Right renal pelvis (tissue), 4 donors: Measurements from ENCODE around the gene TMEM238L. TPM values are rescaled to one million over a fixed set of nuclear protein-coding genes. Genes with fewer than 3 reads are reported as not detected.

ENCODE experiments used
- DNase-seq, 4 donors: peaks; one replicate each; pipeline ENCODE4 v3.0.0-alpha.2; 2013; ENCODE audit warnings: low read depth in 4 of 4, low spot score in 3 of 4, missing footprints in 1 of 4
- polyA plus RNA-seq, 4 donors: library from polyadenylated mRNA; unstranded; fragments of 120-200 nt; gene quantifications; one replicate each; pipeline ENCODE4 v1.2.1, GENCODE V29; 2013; ENCODE audit not compliant: insufficient read length in 4 of 4

TMEM238L gene
- polyA plus RNA-seq, 4 donors, result 1.4 to 7.8 (median 3.8) TPM

DNA sequence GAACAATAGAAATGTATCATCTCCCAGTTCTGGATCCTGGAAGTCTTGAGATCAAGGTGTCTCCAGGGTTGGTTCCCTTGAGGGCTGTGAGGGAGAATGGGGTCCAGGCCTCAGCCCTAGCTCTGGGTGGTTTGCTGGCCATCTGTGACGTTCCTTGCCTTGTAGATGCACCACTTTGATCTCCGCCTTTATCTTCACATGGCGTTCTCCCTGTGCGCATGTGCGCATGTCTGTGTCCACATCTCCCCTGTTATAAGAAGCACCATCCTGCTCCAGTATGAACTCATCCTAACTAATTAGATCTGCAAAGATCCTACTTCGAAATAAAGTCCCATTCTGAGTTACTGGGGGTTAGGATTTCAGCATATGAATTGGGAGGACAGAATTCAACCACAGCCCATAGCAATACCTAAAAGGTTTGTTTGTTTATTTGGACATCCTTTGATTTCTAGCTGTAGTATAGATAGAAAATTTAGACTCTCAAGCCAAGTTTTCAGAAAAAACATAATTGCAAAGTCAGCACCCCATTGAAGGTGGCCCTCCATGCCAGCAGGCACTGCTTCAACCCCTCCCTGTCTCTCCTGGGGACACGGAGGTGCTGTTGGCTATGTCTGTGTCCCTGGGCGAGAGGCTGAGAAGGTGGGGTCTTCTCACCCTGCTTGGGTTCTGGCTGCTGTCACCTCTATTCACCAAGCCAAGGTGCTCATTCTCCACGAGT, 2.8 kb upstream of the TMEM238L start:
- DNase-seq, result no peak

DNA sequence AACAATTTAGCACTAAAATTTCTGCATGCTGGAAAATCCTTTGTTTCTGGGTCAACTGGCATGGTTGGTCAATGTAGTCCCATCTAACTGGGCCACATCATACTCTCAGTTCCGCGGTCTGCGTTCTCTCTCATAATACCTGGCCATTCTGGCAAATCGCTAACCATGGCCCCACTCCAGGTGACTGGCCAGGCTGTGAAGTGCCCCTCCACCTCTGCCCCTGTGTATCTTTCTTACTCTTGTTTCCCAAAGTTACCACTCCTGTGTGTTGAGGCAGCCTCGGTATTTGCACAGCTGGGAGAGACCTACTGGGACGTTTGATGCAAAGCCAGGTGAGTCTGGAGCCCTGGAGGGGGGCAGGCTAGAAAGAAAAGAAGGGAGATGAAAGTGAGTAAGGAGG, 2.0 kb upstream of the TMEM238L start:
- DNase-seq, result no peak

DNA sequence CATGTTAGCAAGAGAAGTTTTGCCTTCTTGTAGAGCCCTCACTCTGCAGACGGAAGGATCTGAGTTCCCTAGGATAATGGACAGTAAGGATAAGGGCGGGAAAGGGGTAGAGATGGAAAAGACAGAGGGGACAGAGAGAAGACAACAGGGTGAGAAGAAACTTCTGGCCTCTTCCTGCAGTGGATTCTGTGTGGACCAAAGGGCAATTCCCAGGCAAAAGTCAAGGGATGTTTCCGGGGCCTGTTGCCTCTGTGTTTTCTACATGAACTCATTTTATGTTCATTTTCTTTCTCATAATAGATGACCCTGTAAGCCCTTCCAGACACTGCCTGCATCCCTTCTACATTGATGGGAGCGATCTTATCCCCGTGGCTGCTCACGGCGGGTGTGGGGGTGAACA, 647 bp upstream of the TMEM238L start:
- DNase-seq, result no peak

DNA sequence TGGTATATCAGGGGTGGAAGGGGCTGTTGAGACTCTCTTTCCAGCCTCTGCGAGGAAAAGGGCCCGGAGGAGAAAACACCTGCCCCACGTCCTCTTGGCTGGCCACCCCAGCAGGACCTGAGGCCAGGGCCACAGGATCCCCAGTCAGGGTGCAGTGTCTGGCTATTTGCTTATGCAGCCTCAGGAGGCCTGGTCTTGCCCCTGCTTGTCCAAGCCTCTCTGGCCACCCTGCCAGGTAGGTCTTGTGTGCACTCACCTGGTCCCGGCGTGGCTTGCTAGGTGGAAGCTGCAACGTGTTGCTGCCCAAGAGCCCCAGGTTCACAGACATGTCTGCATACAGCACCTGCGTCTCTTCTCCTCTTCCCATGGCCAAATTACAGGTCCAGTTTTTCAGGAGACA, 549 bp downstream of the TMEM238L start:
- no peak for DNase-seq

DNA sequence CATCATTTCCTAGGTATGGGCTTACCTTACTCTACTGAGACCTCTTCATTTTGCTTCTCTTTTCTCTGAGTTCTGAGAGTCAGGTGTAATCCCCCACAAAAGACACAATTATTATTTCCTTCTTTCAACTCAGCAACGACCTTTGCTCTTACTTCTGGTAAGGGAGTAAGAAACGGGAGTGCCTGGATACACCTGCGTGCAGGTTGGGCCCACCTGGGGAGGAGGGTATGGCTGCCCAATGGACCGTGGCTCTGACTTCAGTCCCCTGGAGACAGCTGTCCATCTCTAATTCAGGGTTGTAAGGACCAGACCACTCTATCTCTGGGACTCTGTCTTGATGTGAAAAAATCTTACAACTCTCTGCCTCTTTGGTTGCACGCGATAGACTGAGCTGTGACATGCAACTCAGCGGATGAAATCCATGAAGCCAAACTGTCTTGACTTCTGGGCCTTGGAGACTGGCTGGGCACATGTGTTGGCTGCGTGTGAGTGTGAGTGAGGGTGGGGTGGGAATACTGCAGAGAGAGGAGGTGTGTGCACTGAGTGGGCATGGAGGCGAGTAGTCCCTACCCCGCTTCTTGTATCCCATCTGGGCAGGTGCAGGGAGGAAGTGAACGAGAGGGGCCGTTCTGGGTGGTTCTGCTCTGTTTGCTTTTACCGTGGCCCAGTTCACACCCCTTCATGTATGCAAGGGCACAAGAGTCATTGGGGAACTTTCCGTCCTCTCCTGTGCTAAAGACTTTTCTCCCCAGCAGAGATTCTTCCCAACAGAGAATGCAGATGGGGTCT, 1.2 kb downstream of the TMEM238L start:
- no peak for DNase-seq

DNA sequence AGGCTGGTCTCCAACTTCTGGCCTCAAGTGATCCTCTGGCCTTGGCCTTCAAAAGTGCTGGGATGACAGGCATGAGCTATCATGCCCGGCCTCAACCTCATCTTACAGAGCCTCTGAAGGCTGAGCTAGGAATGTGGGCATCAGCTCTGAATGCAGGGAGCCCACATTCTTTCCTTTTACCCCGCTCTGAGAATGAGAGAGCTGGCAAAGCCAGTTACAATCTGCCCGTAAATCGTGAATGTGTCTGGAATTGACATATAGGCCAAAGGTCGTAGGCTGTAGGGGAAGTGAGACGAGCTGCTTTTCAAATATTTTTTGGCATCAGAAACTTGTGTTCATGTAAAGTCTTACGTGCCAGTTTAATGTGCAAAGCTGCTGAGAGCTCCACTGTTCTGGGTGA, 4.5 kb downstream of the TMEM238L start:
- no peak for DNase-seq

DNA sequence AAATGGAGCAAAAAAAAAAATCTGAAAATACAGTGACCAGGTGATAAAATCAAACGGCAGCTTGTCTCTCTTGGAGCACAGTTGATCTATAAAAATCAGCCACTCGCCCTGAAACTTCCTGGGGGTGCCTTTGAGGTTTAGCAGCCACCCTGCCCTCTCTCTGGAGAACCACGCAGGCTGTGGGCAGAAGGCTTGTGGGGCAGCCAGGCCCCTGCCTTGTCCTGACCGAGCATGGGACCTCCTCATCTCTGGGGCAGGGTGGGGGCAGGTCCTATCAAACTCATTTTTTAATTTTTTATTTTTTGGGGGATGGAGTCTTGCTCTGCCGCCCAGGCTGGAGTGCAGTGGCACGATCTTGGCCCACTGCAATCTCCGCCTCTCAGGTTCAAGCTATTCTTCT, 5.0 kb downstream of the TMEM238L start:
- DNase-seq, result no peak

DNA sequence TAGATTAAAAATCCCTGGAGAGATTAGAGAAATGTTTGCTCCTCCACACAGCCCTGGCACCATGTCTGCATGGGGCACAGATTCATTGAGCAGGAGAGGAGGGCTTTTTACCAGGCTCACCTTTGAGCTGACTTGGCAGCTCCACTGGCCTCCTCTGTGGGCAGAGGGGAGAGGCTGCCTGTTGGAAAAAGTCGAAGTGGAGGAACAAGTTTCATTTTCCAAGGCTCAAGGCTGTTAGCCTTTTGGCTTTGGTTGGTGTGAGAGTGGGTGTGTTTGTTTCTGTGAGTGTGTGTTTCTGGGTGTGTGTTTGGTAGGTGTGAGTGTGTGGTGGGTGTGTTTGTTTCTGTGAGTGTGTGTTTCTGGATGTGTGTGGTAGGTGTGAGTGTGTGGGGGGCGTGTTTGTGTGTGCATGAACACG, 5.6 kb downstream of the TMEM238L start:
- DNase-seq, result no peak

DNA sequence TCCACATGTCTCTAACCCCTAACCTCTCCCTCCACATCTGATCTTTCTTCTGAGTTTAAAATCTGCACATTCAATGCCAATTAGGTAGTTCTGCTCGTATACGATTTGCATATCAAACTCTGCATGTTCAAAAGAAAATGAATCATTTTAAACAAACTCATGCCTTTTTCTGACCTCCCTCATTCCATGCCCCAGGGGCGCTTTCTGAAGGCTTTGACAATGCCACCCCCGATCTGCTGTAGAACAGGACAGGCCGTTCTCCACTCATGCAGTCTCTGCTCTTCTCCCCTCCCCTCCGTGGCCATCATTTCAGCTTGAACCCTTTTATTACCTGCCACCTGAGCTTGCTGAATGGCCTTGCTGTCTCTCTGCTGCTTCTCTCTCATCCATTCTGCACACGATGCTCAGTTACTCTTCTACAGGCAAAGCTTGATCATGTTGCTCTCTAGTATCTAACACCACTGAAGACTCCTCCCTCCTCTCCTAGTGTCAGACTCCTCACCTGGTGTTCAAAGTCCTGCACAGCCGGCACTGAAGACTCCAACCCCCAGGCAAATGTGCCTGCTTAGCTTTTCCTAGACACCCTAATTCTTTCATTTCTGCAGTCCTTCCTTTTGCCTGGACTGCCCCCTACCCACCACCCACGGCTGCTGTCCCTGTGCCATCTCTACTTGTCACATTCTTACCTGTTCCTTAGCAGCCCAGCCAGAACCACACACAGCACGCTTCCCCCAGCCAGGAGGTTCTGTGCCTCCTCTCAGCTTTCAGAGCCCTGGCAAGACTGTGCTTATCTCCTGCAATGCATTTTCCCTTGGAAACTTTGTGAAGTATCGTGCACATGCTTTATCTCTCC, 6.2 kb downstream of the TMEM238L start:
- DNase-seq, result no peak

DNA sequence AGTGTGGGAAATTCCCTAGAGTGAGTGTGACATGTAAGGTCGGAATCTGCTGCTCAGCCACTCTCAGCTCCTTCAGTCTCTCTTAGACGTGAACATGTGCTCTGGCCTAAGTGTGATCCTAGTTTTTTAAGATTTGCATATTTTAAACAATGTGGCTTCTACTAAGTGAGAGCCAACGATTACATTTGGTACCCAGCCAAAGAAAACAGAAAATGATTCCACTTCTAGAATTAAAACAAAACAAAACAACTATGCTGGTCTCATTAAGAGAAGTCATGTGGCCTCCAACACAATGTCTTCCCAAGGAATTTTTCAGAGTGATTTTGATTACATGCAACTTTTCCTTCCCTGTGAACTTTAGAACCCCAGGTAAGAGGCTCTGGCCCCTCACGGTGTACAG, 10.1 kb downstream of the TMEM238L start:
- DNase-seq, result no peak

DNA sequence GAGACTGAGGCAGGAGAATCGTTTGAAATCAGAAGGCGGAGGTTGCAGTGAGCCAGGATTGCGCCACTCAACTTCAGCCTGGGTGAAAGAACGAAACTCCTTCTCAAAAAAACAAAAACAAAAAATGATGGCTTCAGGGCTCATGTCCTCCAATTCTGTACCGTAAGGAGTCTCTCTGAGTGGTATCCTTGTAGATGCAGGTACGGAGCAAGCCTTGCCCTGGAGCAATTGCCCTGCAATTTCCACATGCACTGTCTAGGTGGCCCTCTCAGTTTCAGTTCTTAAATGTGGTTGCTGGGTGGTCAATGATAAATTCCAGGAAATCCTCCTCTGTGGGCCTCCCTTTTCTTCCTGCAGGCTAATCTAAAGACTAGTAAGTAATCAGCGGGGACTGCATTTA, 10.6 kb downstream of the TMEM238L start:
- no peak for DNase-seq

DNA sequence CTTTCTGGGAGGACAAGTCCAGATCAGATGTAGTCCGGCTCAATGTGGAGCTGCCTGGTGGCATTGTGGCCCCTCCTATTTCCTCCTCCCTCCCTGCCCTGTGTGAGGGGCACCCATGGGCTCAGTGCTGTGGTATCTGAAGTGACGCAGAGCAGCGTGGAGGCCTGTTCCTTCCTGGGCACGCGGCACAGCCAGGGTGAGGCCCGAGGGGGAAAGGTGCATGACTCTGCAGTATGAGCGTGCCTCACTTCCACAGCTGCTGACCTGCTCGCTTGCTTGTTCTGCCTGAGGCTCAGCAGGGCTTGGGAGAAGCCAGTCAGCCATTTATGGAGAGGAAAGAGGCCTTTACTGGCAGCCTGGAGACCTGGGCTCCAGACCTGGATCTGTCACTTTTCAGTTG, 11.7 kb downstream of the TMEM238L start:
- no peak for DNase-seq

DNA sequence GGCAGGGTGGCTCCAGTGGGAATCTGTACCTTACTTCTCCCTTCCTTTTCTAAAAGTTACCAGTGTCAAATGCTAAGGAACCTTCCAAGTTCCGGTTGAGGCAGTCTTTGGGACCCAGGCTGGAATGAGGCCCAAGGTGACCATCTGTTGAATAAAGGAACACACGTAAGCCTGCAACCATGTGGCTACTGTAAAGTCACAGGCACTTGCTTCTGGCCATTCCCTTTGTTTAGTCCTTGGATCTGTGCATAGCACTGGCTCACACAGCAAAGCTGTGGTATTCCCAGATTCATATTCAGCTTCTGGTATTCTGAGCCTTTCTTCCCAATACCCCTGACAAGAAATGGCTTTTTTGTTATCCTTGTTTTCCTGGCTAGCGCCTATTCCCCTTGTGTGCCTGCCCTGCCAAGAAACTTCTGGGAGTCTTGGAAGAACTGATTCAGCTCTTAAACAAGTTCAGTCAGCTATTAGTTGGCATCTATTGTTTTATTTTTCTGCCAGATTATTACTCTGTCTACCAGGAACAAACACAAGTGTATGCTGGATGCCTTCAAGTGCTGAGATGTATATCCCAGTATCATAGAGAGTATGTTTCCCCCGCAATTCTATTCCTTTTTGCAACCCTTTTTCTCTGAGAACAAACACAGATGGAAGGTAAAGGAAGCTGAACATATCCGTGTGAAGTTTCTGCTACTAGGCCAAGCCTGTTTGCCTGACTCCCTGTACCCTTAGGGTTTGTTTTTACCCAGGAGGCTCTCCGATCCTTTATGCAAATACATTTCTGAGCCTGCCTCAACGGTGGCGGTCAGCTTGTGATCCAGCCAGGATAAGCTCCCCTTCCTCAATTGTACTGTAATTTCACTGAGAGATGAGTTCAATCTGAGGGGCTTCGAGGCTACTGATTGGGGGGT, 13.2 kb downstream of the TMEM238L start:
- DNase-seq, result no peak

DNA sequence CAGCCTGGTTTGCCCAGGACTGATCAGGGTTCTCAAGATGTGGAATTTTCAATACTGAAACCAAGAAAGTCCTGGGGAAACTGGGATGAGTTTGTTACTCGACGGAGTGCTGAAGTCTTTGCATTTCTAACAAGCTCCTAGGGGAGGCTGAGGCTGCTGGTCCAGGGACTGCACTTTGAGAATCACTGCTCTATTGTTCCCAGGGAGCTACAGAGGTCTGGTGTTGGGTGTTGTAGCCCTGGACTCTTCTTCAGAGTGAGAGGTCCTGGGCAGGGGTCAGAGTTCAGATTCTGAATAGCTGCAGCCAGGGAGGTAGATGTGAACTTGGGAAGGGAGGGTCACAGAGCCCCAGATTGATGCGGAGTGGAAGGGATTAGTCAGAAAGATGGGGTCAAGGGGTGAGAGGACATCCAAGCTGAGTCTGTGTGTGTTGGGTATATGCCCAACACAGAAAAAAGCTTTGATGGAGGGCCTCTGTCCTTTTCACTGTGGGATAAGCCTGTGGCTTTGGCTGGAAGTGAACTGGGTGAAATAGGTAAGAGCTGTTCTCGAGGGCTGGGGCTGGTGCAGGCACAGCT, 14.1 kb downstream of the TMEM238L start:
- no peak for DNase-seq

DNA sequence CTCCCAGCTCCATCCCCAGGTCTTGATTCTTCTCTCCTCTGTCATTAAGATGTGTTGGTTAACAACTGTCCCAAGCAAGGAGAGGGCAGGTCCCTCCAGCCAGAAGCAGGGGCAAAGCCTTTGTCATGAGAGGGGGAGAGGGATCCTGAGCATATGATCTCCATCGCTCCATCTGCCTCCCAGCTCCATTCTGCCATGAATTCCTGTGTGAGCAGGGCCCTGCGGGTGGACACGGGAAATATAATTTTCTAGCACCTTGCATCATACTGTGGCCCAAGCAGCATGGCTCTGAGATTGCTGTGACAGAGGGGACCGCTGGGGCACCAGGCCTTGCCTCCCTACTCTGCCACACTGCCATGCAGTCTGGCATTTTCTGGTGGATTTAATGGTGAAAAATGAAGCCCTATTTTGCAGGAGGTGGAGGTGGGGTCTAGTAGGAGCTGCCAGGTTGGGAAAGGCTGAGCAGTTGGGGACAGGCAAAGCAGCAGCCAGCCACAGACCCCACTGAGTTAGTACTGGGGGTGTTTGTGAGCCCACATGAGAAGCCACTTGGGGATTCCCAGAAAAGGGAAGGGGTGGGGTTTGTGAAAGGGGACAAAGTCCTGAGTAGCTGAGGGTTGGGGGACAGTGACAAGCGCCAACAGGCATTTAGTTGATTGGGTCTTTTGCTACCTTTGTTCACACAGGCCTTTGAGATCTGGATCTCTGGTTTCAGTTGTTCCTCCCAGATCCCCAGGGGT, 16.4 kb downstream of the TMEM238L start:
- no peak for DNase-seq

DNA sequence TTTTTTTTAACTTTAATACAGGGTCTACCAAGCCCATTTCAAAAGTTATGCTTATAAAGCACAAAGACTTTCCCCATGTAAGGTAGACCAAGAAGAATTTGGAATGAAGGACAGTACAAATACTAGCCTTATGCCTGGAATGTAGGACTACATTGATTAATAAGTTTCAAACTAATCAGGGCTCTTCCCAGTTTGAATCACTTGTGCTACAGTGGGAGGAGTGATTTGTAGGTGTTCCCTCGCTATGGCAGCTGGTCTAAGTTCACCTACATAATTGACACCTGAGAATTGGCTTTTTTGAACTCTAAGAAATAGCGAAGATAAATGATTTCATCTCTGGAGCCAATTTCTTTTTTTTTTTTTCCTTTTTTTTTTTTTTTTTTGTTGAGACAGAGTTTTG, 18.6 kb downstream of the TMEM238L start:
- no peak for DNase-seq

DNA sequence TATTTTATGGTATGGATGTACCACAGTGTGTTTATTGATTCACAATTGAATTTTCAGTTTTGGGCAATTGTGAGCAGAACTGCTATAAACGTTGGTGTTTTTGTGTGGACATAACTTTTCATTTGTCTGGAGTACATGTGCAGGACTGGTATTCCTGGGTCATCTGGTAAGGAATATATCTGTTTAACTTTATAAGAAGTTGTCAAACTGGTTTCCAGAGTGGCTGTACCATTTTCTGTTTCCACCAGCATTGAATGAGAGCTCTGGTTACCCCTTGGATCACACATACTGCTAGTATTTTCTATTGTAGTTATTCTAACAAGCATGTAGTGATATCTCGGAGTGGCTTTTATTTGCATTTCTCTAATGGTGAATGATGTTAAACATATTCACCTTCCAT, 24.3 kb downstream of the TMEM238L start:
- no peak for DNase-seq

DNA sequence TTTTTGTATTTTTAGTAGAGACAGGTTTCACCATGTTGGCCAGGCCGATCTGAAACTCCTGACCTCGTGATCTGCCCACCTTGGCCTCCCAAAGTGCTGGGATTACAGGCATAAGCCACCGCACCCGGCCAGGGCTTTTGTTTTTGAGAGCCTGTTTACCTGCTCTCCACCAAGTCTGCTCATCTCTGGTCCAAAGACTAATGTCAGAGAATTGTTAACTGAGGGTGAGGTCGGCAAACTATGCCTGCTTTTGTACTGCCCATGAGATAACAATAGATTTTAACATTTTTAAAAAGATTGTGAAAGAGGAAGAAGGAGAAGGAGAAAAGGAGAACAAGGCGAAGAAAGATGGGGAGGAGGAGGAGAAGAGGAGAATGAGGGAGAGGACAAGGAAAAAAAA, 26.0 kb downstream of the TMEM238L start:
- DNase-seq, result no peak

DNA sequence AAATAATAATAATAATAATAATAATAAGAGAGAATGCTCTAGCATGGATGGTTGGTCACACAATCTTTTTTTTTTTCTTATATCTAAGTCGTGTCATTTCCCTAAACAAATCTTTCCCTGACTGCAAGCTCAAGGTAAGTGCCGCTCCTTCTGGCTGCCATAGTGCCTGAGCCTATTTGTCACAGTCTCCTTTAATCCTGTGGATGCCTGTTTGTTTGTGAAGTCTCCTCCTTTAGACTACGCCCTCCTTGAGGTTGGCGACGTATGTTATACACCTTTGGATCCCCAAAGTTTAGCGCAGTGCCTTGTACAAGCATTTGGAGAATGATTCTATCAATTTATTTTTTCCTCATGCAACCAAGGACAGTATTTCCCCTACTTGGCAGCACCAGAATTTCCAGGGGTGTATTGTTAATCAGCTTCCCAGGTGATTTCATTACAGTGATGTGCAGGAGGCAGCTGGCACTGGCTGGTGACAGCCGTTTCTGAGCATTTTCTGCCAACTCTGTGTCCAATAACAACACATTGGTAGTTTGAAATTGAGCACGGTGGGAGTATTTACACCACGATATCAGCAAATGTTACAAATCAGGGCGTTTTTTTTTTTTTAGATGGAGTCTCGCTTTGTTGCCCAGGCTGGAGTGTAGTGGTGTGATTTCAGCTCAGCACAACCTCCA, 26.6 kb downstream of the TMEM238L start:
- DNase-seq, result no peak
